SK-N-SH treated with all-trans-retinoic acid at 6 μM for 48 hours (cell line): ENCODE measurements around the gene ZNF547.

Experiments used
- BACH2 ChIP-seq: fragments of 250-450 bp; sonication (Bioruptor Pico); IDR thresholded peaks from 2 replicates; pipeline ENCODE4 v1.9.0; 2021; ENCODE audit warnings: mild to moderate bottlenecking, borderline replicate concordance
- ESRRG ChIP-seq: fragments of 250-450 bp; sonication (Bioruptor Pico); IDR thresholded peaks from 2 replicates; pipeline ENCODE4 v1.6.1; 2021; ENCODE audit warnings: mild to moderate bottlenecking
- ISL1 ChIP-seq: fragments of 250-450 bp; sonication (Bioruptor Pico); IDR thresholded peaks from 2 replicates; pipeline ENCODE4 v2.1.2; 2022; ENCODE audit warnings: mild to moderate bottlenecking, moderate library complexity
- POU6F1 ChIP-seq: fragments of 250-450 bp; sonication (Bioruptor Pico); IDR thresholded peaks from 2 replicates; pipeline ENCODE4 v1.8.0; 2021; ENCODE audit warnings: low read depth, mild to moderate bottlenecking, moderate library complexity, borderline replicate concordance
- TCF4 ChIP-seq: fragments of 250-450 bp; sonication (Bioruptor Pico); IDR thresholded peaks from 2 replicates; pipeline ENCODE4 v1.8.0; 2021; ENCODE audit warnings: mild to moderate bottlenecking, moderate library complexity, borderline replicate concordance
- ZFP30 ChIP-seq: fragments of 450-650 bp; formaldehyde crosslinking; IDR thresholded peaks from 2 replicates; pipeline ENCODE4 v1.5.0; 2022; ENCODE audit warnings: mild to moderate bottlenecking, moderate library complexity
- ZNF70 ChIP-seq: fragments of 450-650 bp; formaldehyde crosslinking; IDR thresholded peaks from 2 replicates; pipeline ENCODE4 v1.5.0; 2020; ENCODE audit warnings: mild to moderate bottlenecking, moderate library complexity
- TF ChIP-seq, protein P1 (sequence below): fragments of 250-450 bp; sonication (Bioruptor Pico); IDR thresholded peaks from 2 replicates; pipeline ENCODE4 v1.8.0; 2020; ENCODE audit warnings: mild to moderate bottlenecking, moderate library complexity, borderline replicate concordance

- TF ChIP-seq, protein P1, sequence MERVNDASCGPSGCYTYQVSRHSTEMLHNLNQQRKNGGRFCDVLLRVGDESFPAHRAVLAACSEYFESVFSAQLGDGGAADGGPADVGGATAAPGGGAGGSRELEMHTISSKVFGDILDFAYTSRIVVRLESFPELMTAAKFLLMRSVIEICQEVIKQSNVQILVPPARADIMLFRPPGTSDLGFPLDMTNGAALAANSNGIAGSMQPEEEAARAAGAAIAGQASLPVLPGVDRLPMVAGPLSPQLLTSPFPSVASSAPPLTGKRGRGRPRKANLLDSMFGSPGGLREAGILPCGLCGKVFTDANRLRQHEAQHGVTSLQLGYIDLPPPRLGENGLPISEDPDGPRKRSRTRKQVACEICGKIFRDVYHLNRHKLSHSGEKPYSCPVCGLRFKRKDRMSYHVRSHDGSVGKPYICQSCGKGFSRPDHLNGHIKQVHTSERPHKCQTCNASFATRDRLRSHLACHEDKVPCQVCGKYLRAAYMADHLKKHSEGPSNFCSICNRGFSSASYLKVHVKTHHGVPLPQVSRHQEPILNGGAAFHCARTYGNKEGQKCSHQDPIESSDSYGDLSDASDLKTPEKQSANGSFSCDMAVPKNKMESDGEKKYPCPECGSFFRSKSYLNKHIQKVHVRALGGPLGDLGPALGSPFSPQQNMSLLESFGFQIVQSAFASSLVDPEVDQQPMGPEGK (CRISPR knock-in tag): no peak
- TF ChIP-seq ZFP30 (CRISPR knock-in tag): 0 out of 2 replicates have a peak, but pooled peaks have one; percentile 6
- TF ChIP-seq TCF4 (CRISPR knock-in tag): no peak
- TF ChIP-seq ESRRG (CRISPR knock-in tag): no peak
- no peak for TF ChIP-seq POU6F1
- TF ChIP-seq ZNF70 (CRISPR knock-in tag): no peak
- TF ChIP-seq ISL1 (CRISPR knock-in tag): no peak
- TF ChIP-seq BACH2 (CRISPR knock-in tag): no peak
Measured at GRCh38 chr19:57362997-57363687, at the start of gene ZNF547, which contains the start of gene TRAPPC2B.
